H9 (cell line): Measurements from ENCODE around the gene CEACAM18. TPM values are rescaled to one million over a fixed set of nuclear protein-coding genes. Genes with fewer than 3 reads are reported as not detected.

Experiments used
- DNase-seq: peaks from one replicate; pipeline ENCODE4 v3.0.0-alpha.2; 2017
- H2AFZ ChIP-seq: one replicate; pipeline ENCODE4 v1.6.1; 2013; ENCODE audit warnings: mild to moderate bottlenecking, low read length, control low read depth, moderate library complexity
- H2AK5ac ChIP-seq: 2 replicates; pipeline ENCODE4 v1.6.1; 2013; ENCODE audit warnings: low read length, control low read depth, mixed read lengths; ENCODE audit not compliant: insufficient read length
- H2BK120ac ChIP-seq: one replicate; pipeline ENCODE4 v1.6.1; 2013; ENCODE audit warnings: low read depth, mild to moderate bottlenecking, low read length, control low read depth, inconsistent platforms; ENCODE audit not compliant: poor library complexity, severe bottlenecking
- H2BK12ac ChIP-seq: 2 replicates; pipeline ENCODE4 v1.6.1; 2013; ENCODE audit warnings: low read length, control low read depth, mixed read lengths, low read depth; ENCODE audit not compliant: insufficient read length
- H2BK15ac ChIP-seq: 2 replicates; pipeline ENCODE4 v1.6.1; 2013; ENCODE audit warnings: low read depth, low read length, control low read depth
- H2BK20ac ChIP-seq: one replicate; pipeline ENCODE4 v1.6.1; 2013; ENCODE audit warnings: low read depth, mild to moderate bottlenecking, low read length, control low read depth, inconsistent platforms; ENCODE audit not compliant: poor library complexity, severe bottlenecking
- H2BK5ac ChIP-seq: 2 replicates; pipeline ENCODE4 v1.6.1; 2013; ENCODE audit warnings: low read length, control low read depth, mixed read lengths; ENCODE audit not compliant: insufficient read length
- H3K14ac ChIP-seq: 2 replicates; pipeline ENCODE4 v1.6.1; 2013; ENCODE audit warnings: low read length, control low read depth; ENCODE audit not compliant: insufficient read depth
- H3K18ac ChIP-seq: 2 replicates; pipeline ENCODE4 v1.6.1; 2013; ENCODE audit warnings: low read depth, mild to moderate bottlenecking, mixed read lengths, low read length, control low read depth; ENCODE audit not compliant: insufficient read length
- H3K23ac ChIP-seq: 2 replicates; pipeline ENCODE4 v1.6.1; 2013; ENCODE audit warnings: low read length, control low read depth, mixed read lengths, low read depth; ENCODE audit not compliant: insufficient read length
- H3K23me2 ChIP-seq: 2 replicates; pipeline ENCODE4 v1.6.1; 2013; ENCODE audit warnings: low read depth, mild to moderate bottlenecking, mixed read lengths, low read length, control low read depth; ENCODE audit not compliant: insufficient read length, poor library complexity, severe bottlenecking
- H3K27ac ChIP-seq: 2 replicates; pipeline ENCODE4 v1.5.1; 2013; ENCODE audit warnings: low read length, control low read depth, mixed read lengths, low read depth; ENCODE audit not compliant: insufficient read length
- H3K27me3 ChIP-seq: 2 replicates; pipeline ENCODE4 v1.6.1; 2013; ENCODE audit warnings: low read length, control low read depth, inconsistent platforms; ENCODE audit not compliant: insufficient read depth
- H3K4ac ChIP-seq: 2 replicates; pipeline ENCODE4 v1.6.1; 2013; ENCODE audit warnings: low read depth, mild to moderate bottlenecking, control low read depth, inconsistent platforms, low read length, moderate library complexity
- H3K4me1 ChIP-seq: 2 replicates; pipeline ENCODE4 v1.6.1; 2013; ENCODE audit warnings: low read length, control low read depth, inconsistent platforms; ENCODE audit not compliant: insufficient read depth
- H3K4me2 ChIP-seq: 2 replicates; pipeline ENCODE4 v1.6.1; 2013; ENCODE audit warnings: low read length, control low read depth, mixed read lengths; ENCODE audit not compliant: insufficient read length, insufficient read depth
- H3K56ac ChIP-seq: 2 replicates; pipeline ENCODE4 v1.6.1; 2013; ENCODE audit warnings: low read depth, mild to moderate bottlenecking, mixed read lengths, low read length, control low read depth; ENCODE audit not compliant: insufficient read length
- H3K79me1 ChIP-seq: 2 replicates; pipeline ENCODE4 v1.6.1; 2013; ENCODE audit warnings: low read depth, mild to moderate bottlenecking, moderate library complexity, low read length, control low read depth, inconsistent platforms; ENCODE audit not compliant: insufficient read depth, poor library complexity, severe bottlenecking
- H3K79me2 ChIP-seq: 2 replicates; pipeline ENCODE4 v1.6.1; 2013; ENCODE audit warnings: low read length, control low read depth, inconsistent platforms; ENCODE audit not compliant: insufficient read depth
- H3K9ac ChIP-seq: 2 replicates; pipeline ENCODE4 v1.6.1; 2013; ENCODE audit warnings: low read length, control low read depth, mixed read lengths; ENCODE audit not compliant: insufficient read length; ENCODE audit errors: extremely low read depth
- H3K9me3 ChIP-seq: one replicate; pipeline ENCODE4 v1.6.1; 2013; ENCODE audit warnings: low read depth, low read length, inconsistent platforms; ENCODE audit not compliant: control insufficient read depth
- H3T11ph ChIP-seq: one replicate; pipeline ENCODE4 v1.6.1; 2013; ENCODE audit warnings: mild to moderate bottlenecking, low read length, control low read depth, inconsistent platforms
- H4K20me1 ChIP-seq: one replicate; pipeline ENCODE4 v1.6.1; 2013; ENCODE audit not compliant: control insufficient read depth, insufficient read length, insufficient read depth
- H4K5ac ChIP-seq: 2 replicates; pipeline ENCODE4 v1.6.1; 2013; ENCODE audit warnings: low read depth, mild to moderate bottlenecking, mixed read lengths, low read length, control low read depth; ENCODE audit not compliant: insufficient read length
- H4K8ac ChIP-seq: replicated peaks from 2 replicates; pipeline ENCODE4 v1.6.1; 2013; ENCODE audit warnings: low read length, control low read depth, mixed read lengths, low read depth; ENCODE audit not compliant: insufficient read length
- H4K91ac ChIP-seq: 2 replicates; pipeline ENCODE4 v1.6.1; 2013; ENCODE audit warnings: low read depth, mild to moderate bottlenecking, moderate library complexity, mixed read lengths, low read length, control low read depth; ENCODE audit not compliant: insufficient read length
- H3K27ac Mint-ChIP-seq, 3 experiments: 2 replicates in 2 of 3; 3 replicates in 1 of 3; pipeline ENCODE4 v1.8.0; 2020 to 2021; ENCODE audit warnings: mixed read lengths in 3 of 3, mild to moderate bottlenecking in 1 of 3, moderate library complexity in 1 of 3
- H3K27me3 Mint-ChIP-seq: 2 replicates; pipeline ENCODE4 v1.8.0; 2021; ENCODE audit warnings: low read depth, mild to moderate bottlenecking, moderate library complexity, mixed read lengths
- H3K36me3 Mint-ChIP-seq, 3 experiments: 2 replicates in 2 of 3; 3 replicates in 1 of 3; pipeline ENCODE4 v1.8.0; 2020 to 2021; ENCODE audit warnings: low read depth in 3 of 3, mixed read lengths in 3 of 3; ENCODE audit not compliant: insufficient read depth in 1 of 3
- H3K4me1 Mint-ChIP-seq, 2 experiments: 2 replicates each; pipeline ENCODE4 v1.8.0; 2020; ENCODE audit warnings: mixed read lengths in 2 of 2
- H3K4me3 Mint-ChIP-seq, 2 experiments: 2 replicates in 1 of 2; 3 replicates in 1 of 2; pipeline ENCODE4 v1.8.0; 2020 to 2021; ENCODE audit warnings: mild to moderate bottlenecking in 2 of 2, mixed read lengths in 2 of 2, moderate library complexity in 1 of 2
- H3K9me3 Mint-ChIP-seq, 2 experiments: 2 replicates in 1 of 2; 3 replicates in 1 of 2; pipeline ENCODE4 v1.8.0; 2020; ENCODE audit warnings: mild to moderate bottlenecking in 2 of 2, mixed read lengths in 2 of 2, moderate library complexity in 1 of 2
- WGBS: extraction: QIAGEN DNeasy Blood & Tissue Kit; methylation state at CpG from one replicate; pipeline ENCODE4 v1.1.7; 2013; ENCODE audit warnings: missing lambda C conversion rate, low lambda C conversion rate, mixed read lengths; ENCODE audit not compliant: insufficient read length; ENCODE audit errors: extremely low coverage; 5-methylcytosine and 5-hydroxymethylcytosine counted together
- total RNA-seq: library from RNA; stranded (reverse); gene quantifications from 2 replicates; pipeline ENCODE4 v1.2.1, GENCODE V29; 2021
- TF ChIP-seq, protein P1 (sequence below): fragments of 200-600 bp; sonication (generic); conservative IDR thresholded peaks from 3 replicates; pipeline ENCODE4 v1.8.0; 2021; ENCODE audit warnings: antibody characterized with exemption, mild to moderate bottlenecking

The CEACAM18 gene
- total RNA-seq, 1 experiment from 2014 or later = not detected

DNA sequence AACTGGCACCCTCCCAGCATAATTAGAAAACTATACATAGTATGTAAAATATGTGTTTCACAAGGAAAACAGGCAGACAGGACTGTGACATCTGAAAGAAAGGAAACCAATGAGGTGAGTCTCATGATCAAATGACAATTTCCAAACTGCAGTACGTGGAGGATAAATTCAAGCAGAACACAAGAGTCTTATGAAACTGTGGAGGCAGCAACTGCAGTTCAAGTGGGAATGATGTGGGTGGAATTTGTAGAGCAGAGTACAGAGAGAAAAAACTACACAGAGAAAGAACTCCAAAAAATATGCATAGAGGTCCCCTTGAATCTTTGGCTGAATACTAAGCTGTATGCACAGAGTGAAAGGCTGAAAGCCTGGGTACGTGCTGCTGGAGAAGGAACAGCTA, 43.4 kb downstream of the CEACAM18 start:
- Histone ChIP-seq H3K4ac (no peak overlapping the region), H2BK120ac (no peak overlapping the region), H4K5ac (no peak overlapping the region), H3K56ac (no peak overlapping the region), H2BK20ac (no peak overlapping the region), H3K9me3 (no peaks in the 10 kb centered on the region), H4K20me1 (no peaks in the 10 kb centered on the region), H3K4me2 (no peak overlapping the region), H4K8ac (no peak overlapping the region), H3K27ac (no peak overlapping the region), H3K4me1 (no peaks in the 10 kb centered on the region), H3K27me3 (no peaks in the 10 kb centered on the region), H2AFZ (no peak overlapping the region), H3K79me2 (no peaks in the 10 kb centered on the region), H2BK5ac (no peak overlapping the region), H3K9ac (no peak overlapping the region), H2BK12ac (no peak overlapping the region), H3T11ph (no peak overlapping the region), H3K18ac (no peak overlapping the region), H2BK15ac (no peak overlapping the region), H3K23me2 (no peaks in the 10 kb centered on the region), H4K91ac (no peak overlapping the region), H3K23ac (no peak overlapping the region), H3K79me1 (no peaks in the 10 kb centered on the region), H2AK5ac (no peak overlapping the region), H3K14ac (no peak overlapping the region)
- Mint-ChIP-seq H3K4me1 (no peaks in the 10 kb centered on the region), H3K9me3 (peaks cover 52 to 88% of the 10 kb centered on the region in 2 experiments), H3K27me3 (peaks cover 19% of the 10 kb centered on the region), H3K27ac (no peak overlapping the region), H3K36me3 (peaks cover 0 to 4% (median 2%) of the 10 kb centered on the region in 3 experiments; a peak in 1 of 7 replicates), H3K4me3 (no peak overlapping the region)
- DNase-seq = no peak
- WGBS = no CpG with 5 or more reads among the region's 2 CpGs
- TF ChIP-seq, protein P1, sequence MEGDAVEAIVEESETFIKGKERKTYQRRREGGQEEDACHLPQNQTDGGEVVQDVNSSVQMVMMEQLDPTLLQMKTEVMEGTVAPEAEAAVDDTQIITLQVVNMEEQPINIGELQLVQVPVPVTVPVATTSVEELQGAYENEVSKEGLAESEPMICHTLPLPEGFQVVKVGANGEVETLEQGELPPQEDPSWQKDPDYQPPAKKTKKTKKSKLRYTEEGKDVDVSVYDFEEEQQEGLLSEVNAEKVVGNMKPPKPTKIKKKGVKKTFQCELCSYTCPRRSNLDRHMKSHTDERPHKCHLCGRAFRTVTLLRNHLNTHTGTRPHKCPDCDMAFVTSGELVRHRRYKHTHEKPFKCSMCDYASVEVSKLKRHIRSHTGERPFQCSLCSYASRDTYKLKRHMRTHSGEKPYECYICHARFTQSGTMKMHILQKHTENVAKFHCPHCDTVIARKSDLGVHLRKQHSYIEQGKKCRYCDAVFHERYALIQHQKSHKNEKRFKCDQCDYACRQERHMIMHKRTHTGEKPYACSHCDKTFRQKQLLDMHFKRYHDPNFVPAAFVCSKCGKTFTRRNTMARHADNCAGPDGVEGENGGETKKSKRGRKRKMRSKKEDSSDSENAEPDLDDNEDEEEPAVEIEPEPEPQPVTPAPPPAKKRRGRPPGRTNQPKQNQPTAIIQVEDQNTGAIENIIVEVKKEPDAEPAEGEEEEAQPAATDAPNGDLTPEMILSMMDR = no peak
